ENCODE data around the gene ZNF862. TPM values are rescaled to one million over a fixed set of nuclear protein-coding genes. Genes with fewer than 3 reads are reported as not detected.

ZNF862 gene
- total and polyA plus RNA-seq, 2 of the 13 experiments (the other 11 are each of a cell fraction or from before 2014, with no cell fraction given), result 0.89 to 2.0 TPM

GRCh38 chr7:149873074-149873969 lies 35.1 kb downstream of the ZNF862 start, which contains the start of gene ATP6V0E2 (continued):
- TF ChIP-seq ZBTB40 (IDR thresholded peaks at IDR 0.05), result no peak
- peak; percentile 34; the same call in 1 of the 2 replicates for TF ChIP-seq ZBTB40 (CRISPR knock-in tag; IDR thresholded peaks at IDR 0.05)
- 0 out of 2 replicates have a peak, but pooled peaks have one; percentile 12 for TF ChIP-seq MAX (IDR thresholded peaks at IDR 0.05)
- TF ChIP-seq ELF3 (CRISPR knock-in tag; IDR thresholded peaks at IDR 0.05), result no peak
- no peak for TF ChIP-seq ZFP1 (CRISPR knock-in tag; IDR thresholded peaks at IDR 0.05)
- no peak for TF ChIP-seq ZNF331 (CRISPR knock-in tag; IDR thresholded peaks at IDR 0.05)
- no peak for TF ChIP-seq ISL2 (CRISPR knock-in tag; IDR thresholded peaks at IDR 0.05)
- TF ChIP-seq HMG20A (CRISPR knock-in tag; IDR thresholded peaks at IDR 0.05; ENCODE audit: borderline replicate concordance), result no peak
- no peak for TF ChIP-seq SSRP1 (CRISPR knock-in tag; IDR thresholded peaks at IDR 0.05)
- TF ChIP-seq GMEB1 (CRISPR knock-in tag; IDR thresholded peaks at IDR 0.05; ENCODE audit: borderline replicate concordance), result no peak
- TF ChIP-seq HOXD1 (CRISPR knock-in tag; IDR thresholded peaks at IDR 0.05), result no peak; the same call in 1 of the 2 replicates
- TF ChIP-seq MTA1 (CRISPR knock-in tag; IDR thresholded peaks at IDR 0.05; ENCODE audit: borderline replicate concordance), result peak; percentile 24; the same call in 1 of the 2 replicates
- 0 out of 2 replicates have a peak, but pooled peaks have one; percentile 62 for TF ChIP-seq GLI4 (CRISPR knock-in tag; IDR thresholded peaks at IDR 0.05; ENCODE audit: borderline replicate concordance)
- TF ChIP-seq ETV5 (CRISPR knock-in tag; IDR thresholded peaks at IDR 0.05; ENCODE audit: borderline replicate concordance), result no peak
- TF ChIP-seq ZNF772 (CRISPR knock-in tag; IDR thresholded peaks at IDR 0.05), result peak; percentile 51; the same call in 1 of the 2 replicates
- TF ChIP-seq ATAD3A (CRISPR knock-in tag; IDR thresholded peaks at IDR 0.05), result no peak
